CD4-positive, alpha-beta T cell treated with Interleukin-15 for 1 hour (primary cell): ENCODE measurements around the gene HDGFL2.
A peak's percentile ranks its signal among the peaks of the same experiment; 100 is the strongest.

Source experiments
- DNase-seq: peaks from one replicate; pipeline ENCODE4 v3.0.0-alpha.2; 2020

HDGFL2 gene

DNA sequence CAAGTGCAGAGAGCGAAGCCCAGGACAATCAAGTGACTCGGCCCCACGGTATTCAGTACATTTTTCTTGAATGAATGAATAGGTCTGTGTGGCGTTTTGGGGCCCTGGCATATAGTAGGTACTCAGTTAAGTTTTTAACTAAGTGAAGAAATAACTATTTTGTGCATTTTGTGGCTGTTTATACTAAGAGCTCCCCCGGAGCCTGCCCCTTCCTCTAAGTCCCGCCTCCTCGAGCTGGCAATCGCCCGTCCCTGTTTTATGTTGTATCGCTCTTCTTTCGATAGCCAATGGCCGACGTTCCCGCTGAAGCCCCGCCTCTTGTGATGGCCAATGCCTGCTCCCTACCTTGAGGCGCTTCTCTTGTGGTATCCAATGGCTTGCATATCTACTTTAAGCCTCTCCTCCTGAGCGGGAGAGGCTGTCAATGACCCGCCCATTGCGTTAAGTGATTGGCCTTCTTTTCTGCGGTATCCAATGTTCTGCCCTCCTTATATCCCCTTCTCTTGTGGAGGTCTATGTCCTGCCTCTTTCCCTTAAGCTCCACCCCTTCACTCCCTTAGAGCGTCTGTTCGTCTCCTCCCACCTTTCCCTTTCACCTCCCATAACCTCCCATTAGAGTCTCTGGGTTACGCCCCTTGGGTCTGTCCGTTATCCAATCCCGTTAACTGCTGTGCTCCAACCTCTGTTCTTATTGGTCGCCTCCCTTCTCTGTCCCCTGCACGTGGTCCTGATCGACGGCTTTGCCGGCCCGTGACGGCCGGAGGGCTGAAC, 509 bp upstream of the HDGFL2 start:
- peak; percentile 100 for DNase-seq

GRCh38 chr19:4473011-4473762, 1.1 kb downstream of the HDGFL2 start:
- no peak for DNase-seq

DNA sequence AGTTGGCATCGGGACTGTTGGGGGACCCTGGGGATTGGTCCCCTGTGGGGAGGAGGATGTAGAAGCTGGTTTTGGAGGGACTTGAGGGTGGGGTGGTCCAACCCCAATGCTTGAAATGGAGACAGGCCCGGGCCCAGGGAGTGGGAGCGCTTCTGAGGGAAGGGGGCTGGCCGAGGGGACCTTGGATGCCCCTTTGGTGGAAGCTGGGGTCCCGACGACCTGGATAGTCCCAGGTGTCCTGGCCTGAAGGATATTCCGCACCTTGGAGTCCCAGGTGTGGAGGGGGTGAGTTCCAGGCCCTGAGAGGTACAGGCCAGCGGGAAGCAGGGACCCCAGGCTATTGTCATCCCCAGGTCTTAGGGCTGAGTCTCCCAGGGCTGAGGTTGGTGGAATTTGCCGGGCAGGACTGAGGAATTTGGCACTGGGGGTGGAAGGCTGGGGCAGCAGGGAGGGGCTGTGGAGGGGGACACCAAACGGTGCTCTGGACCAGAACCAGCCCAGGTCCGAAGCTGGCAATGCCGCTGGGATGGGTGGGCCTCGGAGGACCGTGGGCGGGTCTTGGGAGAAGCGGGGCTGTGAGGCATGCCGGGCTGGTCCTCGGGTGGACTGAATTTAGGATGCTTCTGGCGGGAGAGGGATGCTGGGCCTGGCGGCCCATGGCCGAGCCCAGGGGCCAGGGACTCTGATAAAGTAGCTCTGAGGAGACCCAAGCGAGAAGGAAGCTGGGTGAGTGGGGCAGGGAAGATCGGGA, 1.8 kb downstream of the HDGFL2 start:
- no peak for DNase-seq

DNA sequence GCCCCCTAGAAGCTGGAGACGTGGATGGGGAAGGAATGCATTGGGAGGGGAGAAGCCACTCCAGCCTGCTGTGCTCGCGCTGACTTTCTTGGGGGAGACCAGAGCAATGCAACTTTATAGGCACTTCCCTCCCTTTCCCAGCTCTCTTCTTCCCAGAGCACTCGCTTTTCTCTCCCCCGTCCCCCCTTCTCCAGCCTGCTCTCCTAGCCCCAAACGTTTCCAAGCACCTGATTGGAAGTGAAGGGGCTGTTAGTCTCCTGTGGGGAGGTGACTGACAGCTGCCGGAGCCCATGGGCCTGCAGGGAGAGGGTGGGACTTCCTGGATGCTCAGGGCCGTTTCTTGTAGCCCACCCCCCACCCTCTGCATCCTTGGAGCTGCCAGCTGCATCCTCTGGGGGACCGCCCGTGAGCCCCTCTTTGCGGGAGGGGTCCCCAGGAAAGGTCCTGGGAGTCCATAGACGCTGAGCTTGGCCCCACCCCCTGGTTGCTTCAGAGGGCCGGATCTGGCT, 2.5 kb downstream of the HDGFL2 start:
- DNase-seq: no peak

DNA sequence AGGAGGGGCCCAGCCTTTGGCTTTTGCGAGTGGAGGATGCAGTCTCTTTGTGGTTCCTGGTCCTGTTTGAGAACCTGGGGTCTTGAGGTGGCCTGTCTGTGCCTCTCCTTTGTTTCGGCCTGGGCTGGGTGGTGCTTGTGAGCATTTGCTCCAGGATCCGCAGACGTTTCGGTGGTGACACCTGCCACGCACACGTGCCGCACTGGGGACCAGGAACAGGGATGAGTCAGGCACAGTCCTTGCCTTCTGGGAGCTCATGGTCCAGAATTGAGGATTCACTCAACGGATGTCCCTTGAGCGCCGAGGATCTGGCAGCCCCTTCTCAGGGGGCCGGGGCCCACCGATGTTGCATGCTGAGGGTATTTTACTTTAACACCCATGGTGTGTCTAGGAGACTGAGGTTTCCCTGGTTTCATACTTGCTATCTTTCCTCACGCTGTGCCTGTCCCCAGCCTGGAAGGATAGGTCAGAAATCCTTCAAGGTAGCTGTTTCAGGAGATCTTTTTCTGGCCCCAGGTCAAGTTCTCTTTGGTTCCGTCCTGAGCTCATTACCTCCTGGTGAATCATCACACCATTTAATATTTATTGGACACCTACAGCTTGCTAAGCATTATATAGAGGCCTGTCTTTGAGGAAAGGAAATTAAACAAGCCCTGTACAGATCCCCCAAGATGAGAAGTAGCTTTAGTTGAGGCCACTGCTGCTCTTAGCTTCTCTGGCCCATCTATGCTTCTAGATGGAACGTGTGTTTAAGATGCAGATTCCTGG, 5.1 kb downstream of the HDGFL2 start:
- DNase-seq: no peak

DNA sequence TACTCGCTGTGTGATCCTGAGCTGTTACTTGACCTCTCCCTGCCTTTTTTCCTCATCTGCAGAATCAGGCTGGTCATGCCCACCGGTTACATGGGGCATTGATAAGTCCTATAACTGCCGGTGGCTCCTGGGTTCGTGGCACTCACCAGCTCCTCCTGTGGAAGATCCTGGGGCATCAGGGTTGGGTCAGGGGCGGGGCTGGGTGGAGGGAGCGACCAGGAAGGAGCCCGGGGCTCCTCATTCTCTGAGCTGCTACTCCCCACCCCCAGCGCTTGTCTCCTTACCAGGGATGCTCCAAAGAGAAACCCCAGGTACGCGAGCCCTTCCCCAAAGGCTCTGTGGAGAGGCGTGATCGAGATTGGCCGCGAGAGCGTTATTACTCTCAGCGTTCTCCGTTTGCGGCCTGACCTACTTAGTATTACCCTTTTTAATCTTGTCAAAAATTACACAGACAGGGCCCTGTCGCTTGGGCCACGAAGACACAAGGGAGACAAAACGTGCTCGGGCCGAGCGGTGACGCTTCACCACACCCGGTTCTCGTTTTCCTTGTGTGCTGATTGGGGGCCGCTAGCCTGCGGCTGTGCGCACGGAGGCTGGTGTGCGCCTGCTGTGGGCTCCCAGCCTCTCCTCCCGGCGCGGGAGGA, 10.7 kb downstream of the HDGFL2 start:
- DNase-seq: no peak

- DNase-seq: no peak
These were observed 11.3 kb downstream of the HDGFL2 start for GRCh38 chr19:4483385-4483784.

DNA sequence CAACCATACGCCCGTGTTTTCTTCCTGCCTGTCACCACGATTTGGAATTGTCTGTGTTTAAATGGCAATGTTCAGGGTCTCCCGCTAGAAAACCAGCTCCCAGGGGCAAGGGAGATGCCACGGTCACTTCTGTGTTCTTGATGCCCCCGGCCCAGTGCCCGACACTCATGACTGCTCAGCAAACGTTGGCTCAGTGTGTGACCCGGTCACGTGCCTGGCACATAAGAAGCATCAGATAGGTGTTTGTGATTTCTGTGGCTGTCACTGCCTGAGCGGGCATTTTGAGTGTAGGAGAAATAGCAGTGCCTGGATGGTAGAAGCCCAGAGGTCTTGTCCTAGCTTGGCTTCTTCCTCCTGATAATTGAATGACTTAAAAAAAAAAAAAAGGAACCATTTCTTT, 15.5 kb downstream of the HDGFL2 start:
- no peak for DNase-seq

- DNase-seq: no peak
These were observed 16.4 kb downstream of the HDGFL2 start for GRCh38 chr19:4488496-4488895.

DNA sequence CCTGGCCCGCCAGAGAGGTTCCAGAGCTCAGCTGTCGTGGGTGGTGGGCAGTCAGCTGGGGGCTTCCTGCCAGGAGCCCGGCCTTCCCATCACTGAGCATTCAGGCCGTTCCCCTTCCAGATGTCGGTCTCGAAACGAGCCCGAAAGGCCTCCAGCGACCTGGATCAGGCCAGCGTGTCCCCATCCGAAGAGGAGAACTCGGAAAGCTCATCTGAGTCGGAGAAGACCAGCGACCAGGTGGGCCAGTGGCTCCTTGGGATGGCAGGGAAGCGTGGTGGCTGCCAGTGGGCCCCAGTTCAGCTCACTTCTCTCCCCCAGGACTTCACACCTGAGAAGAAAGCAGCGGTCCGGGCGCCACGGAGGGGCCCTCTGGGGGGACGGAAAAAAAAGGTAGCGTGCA, 19.3 kb downstream of the HDGFL2 start:
- no peak for DNase-seq

- DNase-seq: no peak
These were observed 20.4 kb downstream of the HDGFL2 start for GRCh38 chr19:4492337-4493103.

DNA sequence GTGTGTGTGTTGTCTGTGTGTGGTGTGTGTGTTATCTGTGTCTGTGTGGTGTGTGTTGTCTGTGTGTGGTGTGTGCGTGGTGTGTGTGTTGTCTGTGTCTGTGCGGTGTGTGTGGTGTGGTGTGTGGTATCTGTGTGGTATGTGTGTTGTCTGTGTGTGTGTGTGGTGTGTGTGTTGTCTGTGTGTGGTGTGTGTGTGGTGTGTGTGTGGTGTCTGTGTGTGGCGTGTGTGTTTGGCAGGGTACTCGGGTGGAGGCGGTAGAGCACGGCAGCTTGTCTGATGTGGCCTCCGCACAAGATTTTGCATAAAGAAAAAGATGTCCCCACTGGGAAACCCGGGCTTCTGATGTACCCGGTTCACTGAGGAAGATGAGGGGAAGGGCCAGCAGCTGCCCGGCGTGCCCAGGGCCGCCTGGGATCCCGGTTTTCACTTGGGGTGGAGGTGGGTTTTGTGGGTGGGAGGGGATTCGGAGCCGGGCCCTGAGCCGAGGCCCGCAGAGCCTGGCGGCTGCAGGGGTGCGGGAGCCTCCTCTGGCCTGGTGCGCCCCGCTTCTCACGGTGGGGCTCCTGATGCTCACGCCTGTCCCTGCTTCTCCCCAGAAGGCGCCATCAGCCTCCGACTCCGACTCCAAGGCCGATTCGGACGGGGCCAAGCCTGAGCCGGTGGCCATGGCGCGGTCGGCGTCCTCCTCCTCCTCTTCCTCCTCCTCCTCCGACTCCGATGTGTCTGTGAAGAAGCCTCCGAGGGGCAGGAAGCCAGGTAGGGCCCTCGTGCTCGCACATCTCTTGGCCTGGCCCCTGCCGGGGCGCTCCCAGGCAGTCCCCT, 21.2 kb downstream of the HDGFL2 start:
- DNase-seq: no peak

- DNase-seq: no peak
These were observed 22.0 kb downstream of the HDGFL2 start for GRCh38 chr19:4493929-4494690.

DNA sequence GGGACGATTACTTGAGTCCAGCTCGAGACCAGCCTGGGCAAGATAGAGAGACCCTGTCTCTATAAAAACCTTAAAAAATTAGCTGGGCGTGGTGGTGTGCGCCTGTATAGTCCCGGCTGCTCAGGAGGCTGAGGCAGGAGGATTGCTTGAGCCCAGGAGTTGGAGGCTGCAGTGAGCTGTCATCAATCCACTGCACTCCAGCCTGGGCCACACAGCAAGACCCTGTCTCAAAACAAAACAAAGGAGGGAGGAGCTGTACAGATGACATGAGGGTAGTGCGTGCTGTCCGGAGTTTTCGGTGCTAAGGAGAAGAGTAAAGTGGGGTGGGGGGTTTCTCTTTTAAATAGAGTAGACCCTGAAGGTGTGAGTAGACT, 22.6 kb downstream of the HDGFL2 start:
- DNase-seq: no peak

- DNase-seq: no peak
These were observed 23.4 kb downstream of the HDGFL2 start for GRCh38 chr19:4495471-4495870.

- no peak for DNase-seq
These were observed 24.2 kb downstream of the HDGFL2 start for GRCh38 chr19:4496304-4496703.

GRCh38 chr19:4497770-4498389, 25.8 kb downstream of the HDGFL2 start:
- no peak for DNase-seq

- DNase-seq: no peak
These were observed 26.6 kb downstream of the HDGFL2 start for GRCh38 chr19:4498694-4499093.

GRCh38 chr19:4499318-4499717, 27.2 kb downstream of the HDGFL2 start:
- DNase-seq: no peak
